AG09309 (cell line): ENCODE measurements around the gene CCL23.
"Not testable (repeated sequence)": the region's sequence is repeated elsewhere in the genome, so short reads cannot be mapped to it uniquely, and the experiment has no call there.

ENCODE experiments used
- DNase-seq: peaks from one replicate; pipeline ENCODE4 v3.0.0-alpha.2; 2010; ENCODE audit warnings: low read depth
- H3K4me3 ChIP-seq: 2 replicates; pipeline ENCODE4 v1.5.1; 2011; ENCODE audit warnings: mild to moderate bottlenecking, low read depth, low read length, moderate library complexity; ENCODE audit not compliant: control insufficient read depth
- CTCF ChIP-seq: IDR thresholded peaks from 2 replicates; pipeline ENCODE4 v1.5.1; 2011; ENCODE audit warnings: mild to moderate bottlenecking, low read depth, low read length, inconsistent platforms; ENCODE audit not compliant: insufficient read depth, control insufficient read depth; ENCODE audit errors: missing control alignments

The CCL23 gene

DNA sequence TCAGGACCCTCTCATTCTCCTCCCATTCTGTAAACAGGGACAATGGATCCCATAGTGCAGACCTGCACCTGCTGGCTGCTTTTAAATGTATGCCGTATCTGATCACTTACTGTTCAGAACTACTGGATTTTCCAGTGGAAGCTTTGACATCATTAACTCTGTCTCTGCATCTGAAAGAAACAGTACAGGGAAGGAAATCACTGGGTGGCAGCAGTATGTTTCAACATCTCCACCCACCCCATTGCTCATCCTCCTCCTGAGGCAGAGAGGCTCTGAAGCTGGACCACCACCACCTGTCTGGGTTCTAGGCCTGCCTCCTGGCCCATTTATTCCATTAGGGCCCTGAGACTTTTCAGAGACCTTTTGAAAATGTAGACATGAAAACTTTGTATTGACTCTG, 19.0 kb downstream of the CCL23 start:
- no peak overlapping the region for H3K4me3 ChIP-seq
- TF ChIP-seq CTCF = no peak
- no peak for DNase-seq

DNA sequence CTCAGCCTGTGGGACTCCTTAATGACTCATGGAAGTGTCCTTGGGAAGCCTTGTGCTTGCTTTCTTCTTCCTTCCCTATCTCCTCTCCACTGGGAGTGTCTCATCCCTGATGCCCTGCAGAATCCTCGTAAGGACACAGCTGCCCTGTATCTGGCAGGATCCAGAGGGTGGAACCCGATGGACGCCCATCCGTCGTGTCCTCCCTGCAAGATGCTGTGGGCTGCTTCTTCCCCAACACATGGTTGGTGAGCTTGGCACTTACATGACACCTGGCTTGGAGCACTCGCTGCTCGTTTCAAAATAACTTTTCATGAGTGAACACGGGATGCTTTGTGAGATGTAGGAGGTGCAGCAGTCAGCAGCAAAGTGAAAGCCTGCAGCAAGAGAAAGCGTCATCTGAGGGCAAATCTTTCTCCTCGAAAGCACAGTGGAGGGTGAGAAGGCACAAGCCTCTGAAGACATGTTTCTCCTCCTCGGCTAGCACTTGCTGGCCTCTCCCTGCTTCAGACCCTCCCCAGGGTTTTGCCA, 19.7 kb downstream of the CCL23 start:
- TF ChIP-seq CTCF = no peak

DNA sequence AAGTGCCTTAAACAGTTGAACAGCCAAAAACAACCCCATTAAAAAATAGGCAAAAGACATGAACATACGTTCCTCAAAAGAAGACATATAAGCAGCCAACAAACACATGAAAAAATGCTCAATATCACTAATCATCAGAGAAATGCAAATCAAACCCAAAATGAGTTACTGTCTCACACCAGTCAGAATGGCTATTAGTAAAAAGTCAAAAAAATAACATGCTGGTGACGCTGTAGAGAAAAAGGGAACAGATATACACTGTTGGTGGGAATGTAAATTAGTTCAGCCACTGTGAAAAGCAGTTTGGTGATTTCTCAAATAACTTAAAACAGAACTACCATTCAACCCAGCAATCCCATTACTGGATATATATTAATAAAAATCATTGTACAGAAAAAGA, 22.4 kb downstream of the CCL23 start:
- DNase-seq = not testable (repeated sequence)

More for the DNA sequence above, 19.7 kb downstream of the CCL23 start:
- H3K4me3 ChIP-seq = no peak overlapping the region
- DNase-seq = no peak

GRCh38 chr17:35991075-35991474, 26.7 kb downstream of the CCL23 start:
- no peak overlapping the region for H3K4me3 ChIP-seq
- DNase-seq = no peak
- TF ChIP-seq CTCF = no peak

More for the DNA sequence above, 22.4 kb downstream of the CCL23 start:
- not testable (repeated sequence) for H3K4me3 ChIP-seq

GRCh38 chr17:35988164-35988563, 29.6 kb downstream of the CCL23 start:
- DNase-seq = no peak
- no peak overlapping the region for H3K4me3 ChIP-seq
- TF ChIP-seq CTCF = no peak

DNA sequence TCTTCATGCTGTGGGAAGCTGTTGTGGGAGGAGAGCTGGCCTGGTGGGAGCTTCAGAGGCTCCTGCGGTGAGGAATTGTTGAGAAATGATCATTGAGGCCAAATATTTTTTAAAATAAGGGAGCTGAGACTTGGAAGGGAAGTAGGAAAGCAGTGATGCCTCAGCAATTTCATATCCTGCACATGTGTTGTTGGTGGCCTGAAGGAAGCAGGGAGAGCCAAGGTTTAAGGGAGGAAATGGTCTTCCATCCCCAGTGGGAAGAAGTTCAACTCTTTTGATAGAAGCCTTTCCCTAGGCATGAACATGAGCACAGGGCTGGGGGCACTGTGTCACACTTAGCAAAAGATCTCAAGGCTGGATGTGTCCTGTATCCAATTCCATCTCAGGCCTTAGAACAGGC, 31.1 kb downstream of the CCL23 start, which contains the start of gene CCL14:
Gene CCL14 (minus strand): TSS at position 87 of the 400 bp plus-strand sequence. CDS start 80 bp downstream, at position 7.
- TF ChIP-seq CTCF = no peak
- H3K4me3 ChIP-seq = no peak within 1 kb of the TSS
- DNase-seq = no peak

DNA sequence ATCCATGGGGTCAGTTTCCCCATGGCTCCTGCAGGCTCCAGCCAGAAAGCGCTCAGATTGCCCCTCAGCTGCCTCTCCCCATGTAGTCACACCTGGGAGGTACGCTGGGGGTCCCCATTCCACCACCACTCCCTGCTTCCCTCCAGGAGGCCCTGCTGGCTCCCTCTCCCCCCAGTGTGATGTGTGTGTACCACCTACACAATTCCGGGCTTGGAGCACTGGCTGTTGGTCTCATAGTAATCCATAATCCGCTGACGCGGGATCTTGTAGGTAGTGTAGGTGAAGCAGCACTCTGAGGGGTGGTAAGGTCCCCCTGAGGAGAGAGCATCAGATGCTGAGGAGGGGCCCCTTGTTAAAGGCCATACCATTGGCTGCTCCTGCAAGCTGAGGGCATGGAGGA, 33.6 kb downstream of the CCL23 start:
- no peak for TF ChIP-seq CTCF
- no peak overlapping the region for H3K4me3 ChIP-seq
- DNase-seq = no peak
